HEK293 (cell line): Measurements from ENCODE around the gene GTF2A1.

Source experiments
- CTCF ChIA-PET: fragments of 350-600 bp; formaldehyde crosslinking; extraction: SDS; loops from one replicate; lab custom pipeline; 2021; ENCODE audit warnings: antibody characterized with exemption; lab: Yijun Ruan, JAX
- POLR2A ChIA-PET: fragments of 300-600 bp; formaldehyde crosslinking; extraction: SDS; loops from one replicate; lab custom pipeline; 2020; ENCODE audit warnings: antibody characterized with exemption, inconsistent platforms; lab: Yijun Ruan, JAX
- H3K27ac ChIP-seq: fragments of 200-500 bp; sonication (Bioruptor generic); 2 replicates; pipeline ENCODE4 v1.5.1; 2014; ENCODE audit warnings: low read depth, low read length, control low read depth, inconsistent platforms; ENCODE audit errors: extremely low read depth
- H3K36me3 ChIP-seq, 2 experiments: fragments of 200-500 bp in 1 of 2; sonication (Bioruptor generic) in 1 of 2; 1 replicate in 1 of 2; 2 replicates in 1 of 2; pipeline ENCODE4 v1.5.1; 2014 to 2017; ENCODE audit warnings: inconsistent platforms in 2 of 2, low read length in 2 of 2; ENCODE audit not compliant: control insufficient read depth in 2 of 2, insufficient read depth in 1 of 2
- H3K4me1 ChIP-seq: fragments of 200-500 bp; sonication (Bioruptor generic); 2 replicates; pipeline ENCODE4 v1.5.1; 2014; ENCODE audit warnings: mild to moderate bottlenecking, low read length, inconsistent platforms; ENCODE audit not compliant: control insufficient read depth, insufficient read depth
- H3K4me3 ChIP-seq: 2 replicates; pipeline ENCODE4 v1.5.1; 2011; ENCODE audit warnings: low read depth, mild to moderate bottlenecking, control low read depth, low read length, moderate library complexity
- H3K9me3 ChIP-seq: fragments of 200-500 bp; sonication (Bioruptor generic); 2 replicates; pipeline ENCODE4 v1.5.1; 2014; ENCODE audit warnings: low read depth, low read length, inconsistent platforms; ENCODE audit not compliant: control insufficient read depth, insufficient read depth
- GLI4 ChIP-seq: fragments of 450-650 bp; formaldehyde crosslinking; IDR thresholded peaks from 2 replicates; pipeline ENCODE4 v1.5.1; 2016; ENCODE audit warnings: missing biosample characterization, missing genetic modification characterization
- MYNN ChIP-seq: fragments of 450-650 bp; formaldehyde crosslinking; IDR thresholded peaks from 2 replicates; pipeline ENCODE4 v1.5.1; 2016; ENCODE audit warnings: missing biosample characterization, missing genetic modification characterization, borderline replicate concordance
- SP2 ChIP-seq: fragments of 450-650 bp; formaldehyde crosslinking; IDR thresholded peaks from 2 replicates; pipeline ENCODE4 v1.5.1; 2016; ENCODE audit warnings: missing biosample characterization, missing genetic modification characterization
- SP7 ChIP-seq: fragments of 450-650 bp; formaldehyde crosslinking; IDR thresholded peaks from 2 replicates; pipeline ENCODE4 v1.5.1; 2016; ENCODE audit warnings: missing biosample characterization, missing genetic modification characterization
- ZFHX2 ChIP-seq: fragments of 450-650 bp; formaldehyde crosslinking; conservative IDR thresholded peaks from 2 replicates; pipeline ENCODE4 v1.5.1; 2016; ENCODE audit warnings: missing biosample characterization, missing genetic modification characterization
- ZFP41 ChIP-seq: fragments of 450-650 bp; formaldehyde crosslinking; IDR thresholded peaks from 2 replicates; pipeline ENCODE4 v1.5.1; 2016; ENCODE audit warnings: missing biosample characterization, missing genetic modification characterization, borderline replicate concordance
- ZIC2 ChIP-seq: fragments of 450-650 bp; formaldehyde crosslinking; IDR thresholded peaks from 2 replicates; pipeline ENCODE4 v1.5.1; 2016; ENCODE audit warnings: missing biosample characterization, missing genetic modification characterization
- ZNF157 ChIP-seq: fragments of 450-650 bp; formaldehyde crosslinking; IDR thresholded peaks from 2 replicates; pipeline ENCODE4 v1.5.1; 2016; ENCODE audit warnings: missing biosample characterization, missing genetic modification characterization
- ZNF223 ChIP-seq: fragments of 450-650 bp; formaldehyde crosslinking; IDR thresholded peaks from 2 replicates; pipeline ENCODE4 v1.5.1; 2016; ENCODE audit warnings: missing biosample characterization, missing genetic modification characterization
- ZNF324 ChIP-seq: fragments of 450-650 bp; formaldehyde crosslinking; IDR thresholded peaks from 2 replicates; pipeline ENCODE4 v1.5.1; 2016; ENCODE audit warnings: missing biosample characterization, missing genetic modification characterization
- ZNF404 ChIP-seq: fragments of 450-650 bp; formaldehyde crosslinking; IDR thresholded peaks from 2 replicates; pipeline ENCODE4 v1.5.1; 2017; ENCODE audit warnings: missing biosample characterization, missing genetic modification characterization
- ZNF473 ChIP-seq: fragments of 450-650 bp; formaldehyde crosslinking; IDR thresholded peaks from 2 replicates; pipeline ENCODE4 v1.5.1; 2017; ENCODE audit warnings: missing biosample characterization, missing genetic modification characterization
- ZNF510 ChIP-seq: fragments of 450-650 bp; formaldehyde crosslinking; IDR thresholded peaks from 2 replicates; pipeline ENCODE4 v1.5.1; 2018; ENCODE audit warnings: mild to moderate bottlenecking, missing genetic modification characterization, missing biosample characterization; ENCODE audit not compliant: insufficient replicate concordance
- ZNF596 ChIP-seq: fragments of 450-650 bp; IDR thresholded peaks from 2 replicates; pipeline ENCODE4 v1.5.0; 2018; ENCODE audit warnings: missing biosample characterization, mild to moderate bottlenecking, missing genetic modification characterization, moderate library complexity
- TF ChIP-seq, protein P1 (sequence below): IDR thresholded peaks from 2 replicates; pipeline ENCODE4 v1.6.1; 2011; ENCODE audit warnings: mild to moderate bottlenecking, low read depth, low read length, borderline replicate concordance
- TF ChIP-seq, protein P2 (sequence below): fragments of 450-650 bp; formaldehyde crosslinking; IDR thresholded peaks from 2 replicates; pipeline ENCODE4 v1.5.1; 2017; ENCODE audit warnings: missing biosample characterization, missing genetic modification characterization
- TF ChIP-seq, protein P3 (sequence below): fragments of 450-650 bp; formaldehyde crosslinking; IDR thresholded peaks from 2 replicates; pipeline ENCODE4 v1.5.1; 2016; ENCODE audit warnings: missing biosample characterization, missing genetic modification characterization
- TF ChIP-seq, protein P4 (sequence below): fragments of 450-650 bp; formaldehyde crosslinking; IDR thresholded peaks from 2 replicates; pipeline ENCODE4 v1.5.1; 2017; ENCODE audit warnings: missing biosample characterization, missing genetic modification characterization
- TF ChIP-seq, protein P5 (sequence below): fragments of 450-650 bp; formaldehyde crosslinking; IDR thresholded peaks from 2 replicates; pipeline ENCODE4 v1.5.1; 2016; ENCODE audit warnings: missing biosample characterization, missing genetic modification characterization

GTF2A1 gene

DNA sequence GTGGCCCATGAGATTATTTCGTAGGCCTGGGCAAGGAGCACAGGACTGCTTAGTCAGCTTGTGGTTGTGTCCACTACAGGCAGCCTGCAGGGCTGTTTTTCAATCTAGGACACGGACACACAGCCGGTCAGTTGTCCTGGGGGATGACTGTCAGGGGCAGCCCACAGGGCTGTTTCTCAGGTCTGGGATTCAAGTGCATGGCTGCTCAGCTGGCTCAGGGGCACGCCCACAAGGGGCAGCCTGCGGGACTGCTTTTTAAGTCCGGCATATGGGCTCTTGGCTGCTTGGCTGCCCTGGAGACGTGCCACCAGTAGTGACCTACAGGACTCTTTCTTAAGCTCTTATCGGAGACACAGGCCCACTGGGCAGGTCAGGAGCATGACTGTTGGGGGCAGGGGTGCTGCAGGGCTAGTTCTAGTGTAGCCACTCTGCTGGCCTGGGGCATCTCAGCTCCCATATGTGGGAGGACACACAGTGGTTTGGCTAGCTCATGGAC, 26.6 kb upstream of the GTF2A1 start:
- Histone ChIP-seq H3K4me1 (no peaks in the 10 kb centered on the region), H3K36me3 (no peaks in the 10 kb centered on the region), H3K9me3 (no peaks in the 10 kb centered on the region), H3K27ac (no peak overlapping the region), H3K4me3 (no peak overlapping the region)
- ChIA-PET CTCF (interaction anchor here (0.9 kb wide), 1 partner anchor 205 kb away, joined by 3 read pairs; no protein-coding TSS in a partner anchor), POLR2A (interaction anchor here (1.3 kb wide), 1 partner anchor 26 kb away, joined by 3 read pairs; the partner anchor contains the start of gene GTF2A1)
- TF ChIP-seq ZFHX2 (tag by site-specific recombination) (no peak), ZNF404 (tag by site-specific recombination) (no peak), ZNF596 (tag by site-specific recombination) (no peak), ZFP41 (tag by site-specific recombination) (no peak), ZNF510 (tag by site-specific recombination) (no peak), ZNF223 (tag by site-specific recombination) (no peak), SP2 (no peak), SP7 (tag by site-specific recombination) (no peak), ZNF473 (tag by site-specific recombination) (no peak), GLI4 (tag by site-specific recombination) (no peak), ZNF157 (tag by site-specific recombination) (no peak), MYNN (tag by site-specific recombination) (no peak), ZNF324 (tag by site-specific recombination) (no peak), ZIC2 (tag by site-specific recombination) (no peak)
- TF ChIP-seq, protein P1, sequence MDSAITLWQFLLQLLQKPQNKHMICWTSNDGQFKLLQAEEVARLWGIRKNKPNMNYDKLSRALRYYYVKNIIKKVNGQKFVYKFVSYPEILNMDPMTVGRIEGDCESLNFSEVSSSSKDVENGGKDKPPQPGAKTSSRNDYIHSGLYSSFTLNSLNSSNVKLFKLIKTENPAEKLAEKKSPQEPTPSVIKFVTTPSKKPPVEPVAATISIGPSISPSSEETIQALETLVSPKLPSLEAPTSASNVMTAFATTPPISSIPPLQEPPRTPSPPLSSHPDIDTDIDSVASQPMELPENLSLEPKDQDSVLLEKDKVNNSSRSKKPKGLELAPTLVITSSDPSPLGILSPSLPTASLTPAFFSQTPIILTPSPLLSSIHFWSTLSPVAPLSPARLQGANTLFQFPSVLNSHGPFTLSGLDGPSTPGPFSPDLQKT, result no peak
- TF ChIP-seq, protein P2, sequence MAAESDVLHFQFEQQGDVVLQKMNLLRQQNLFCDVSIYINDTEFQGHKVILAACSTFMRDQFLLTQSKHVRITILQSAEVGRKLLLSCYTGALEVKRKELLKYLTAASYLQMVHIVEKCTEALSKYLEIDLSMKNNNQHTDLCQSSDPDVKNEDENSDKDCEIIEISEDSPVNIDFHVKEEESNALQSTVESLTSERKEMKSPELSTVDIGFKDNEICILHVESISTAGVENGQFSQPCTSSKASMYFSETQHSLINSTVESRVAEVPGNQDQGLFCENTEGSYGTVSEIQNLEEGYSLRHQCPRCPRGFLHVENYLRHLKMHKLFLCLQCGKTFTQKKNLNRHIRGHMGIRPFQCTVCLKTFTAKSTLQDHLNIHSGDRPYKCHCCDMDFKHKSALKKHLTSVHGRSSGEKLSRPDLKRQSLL (tag by site-specific recombination), result no peak
- TF ChIP-seq, protein P3, sequence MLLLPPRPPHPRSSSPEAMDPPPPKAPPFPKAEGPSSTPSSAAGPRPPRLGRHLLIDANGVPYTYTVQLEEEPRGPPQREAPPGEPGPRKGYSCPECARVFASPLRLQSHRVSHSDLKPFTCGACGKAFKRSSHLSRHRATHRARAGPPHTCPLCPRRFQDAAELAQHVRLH (tag by site-specific recombination), result no peak
- TF ChIP-seq, protein P4, sequence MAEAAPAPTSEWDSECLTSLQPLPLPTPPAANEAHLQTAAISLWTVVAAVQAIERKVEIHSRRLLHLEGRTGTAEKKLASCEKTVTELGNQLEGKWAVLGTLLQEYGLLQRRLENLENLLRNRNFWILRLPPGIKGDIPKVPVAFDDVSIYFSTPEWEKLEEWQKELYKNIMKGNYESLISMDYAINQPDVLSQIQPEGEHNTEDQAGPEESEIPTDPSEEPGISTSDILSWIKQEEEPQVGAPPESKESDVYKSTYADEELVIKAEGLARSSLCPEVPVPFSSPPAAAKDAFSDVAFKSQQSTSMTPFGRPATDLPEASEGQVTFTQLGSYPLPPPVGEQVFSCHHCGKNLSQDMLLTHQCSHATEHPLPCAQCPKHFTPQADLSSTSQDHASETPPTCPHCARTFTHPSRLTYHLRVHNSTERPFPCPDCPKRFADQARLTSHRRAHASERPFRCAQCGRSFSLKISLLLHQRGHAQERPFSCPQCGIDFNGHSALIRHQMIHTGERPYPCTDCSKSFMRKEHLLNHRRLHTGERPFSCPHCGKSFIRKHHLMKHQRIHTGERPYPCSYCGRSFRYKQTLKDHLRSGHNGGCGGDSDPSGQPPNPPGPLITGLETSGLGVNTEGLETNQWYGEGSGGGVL (tag by site-specific recombination), result no peak
- TF ChIP-seq, protein P5, sequence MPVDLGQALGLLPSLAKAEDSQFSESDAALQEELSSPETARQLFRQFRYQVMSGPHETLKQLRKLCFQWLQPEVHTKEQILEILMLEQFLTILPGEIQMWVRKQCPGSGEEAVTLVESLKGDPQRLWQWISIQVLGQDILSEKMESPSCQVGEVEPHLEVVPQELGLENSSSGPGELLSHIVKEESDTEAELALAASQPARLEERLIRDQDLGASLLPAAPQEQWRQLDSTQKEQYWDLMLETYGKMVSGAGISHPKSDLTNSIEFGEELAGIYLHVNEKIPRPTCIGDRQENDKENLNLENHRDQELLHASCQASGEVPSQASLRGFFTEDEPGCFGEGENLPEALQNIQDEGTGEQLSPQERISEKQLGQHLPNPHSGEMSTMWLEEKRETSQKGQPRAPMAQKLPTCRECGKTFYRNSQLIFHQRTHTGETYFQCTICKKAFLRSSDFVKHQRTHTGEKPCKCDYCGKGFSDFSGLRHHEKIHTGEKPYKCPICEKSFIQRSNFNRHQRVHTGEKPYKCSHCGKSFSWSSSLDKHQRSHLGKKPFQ (tag by site-specific recombination), result no peak
